Measurements from ENCODE around the gene FRMD4A.

GRCh38 chr10:13915710-13916109, 415.0 kb downstream of the FRMD4A start:
- no peak for TF ChIP-seq CTCF (IDR thresholded peaks at IDR 0.05)
- no peak for TF ChIP-seq POLR2A (IDR thresholded peaks at IDR 0.05)
